ENCODE results near the gene NRARP. TPM values are rescaled to one million over a fixed set of nuclear protein-coding genes. Genes with fewer than 3 reads are reported as not detected.

NRARP gene
- total and polyA plus RNA-seq, 2 experiments from 2014 or later = 4.0 to 55.1 TPM

GRCh38 chr9:137321726-137322361 is 19.8 kb upstream of the NRARP start:
- Mint-ChIP-seq H3K4me3 (no peak overlapping the region; the same call in 2 of the 3 replicates), H3K27ac (no peak overlapping the region), H3K4me1 (no peaks in the 10 kb centered on the region; the same call in 1 of the 3 replicates), H3K36me3 (ENCODE audit: low read depth) (no peaks in the 10 kb centered on the region), H3K27me3 (ENCODE audit: insufficient read depth, low read depth, poor library complexity) (peaks cover 5% of the 10 kb centered on the region), H3K9me3 (peaks cover 3% of the 10 kb centered on the region; the same call in 2 of the 3 replicates)
- no peak for DNase-seq (ENCODE audit: low spot score)
- no peaks in the 10 kb centered on the region for H3K27me3 ChIP-seq (ENCODE audit: insufficient read depth)
- no peaks in the 10 kb centered on the region for H3K36me3 ChIP-seq (ENCODE audit: insufficient read depth)
- TF ChIP-seq, protein P1, sequence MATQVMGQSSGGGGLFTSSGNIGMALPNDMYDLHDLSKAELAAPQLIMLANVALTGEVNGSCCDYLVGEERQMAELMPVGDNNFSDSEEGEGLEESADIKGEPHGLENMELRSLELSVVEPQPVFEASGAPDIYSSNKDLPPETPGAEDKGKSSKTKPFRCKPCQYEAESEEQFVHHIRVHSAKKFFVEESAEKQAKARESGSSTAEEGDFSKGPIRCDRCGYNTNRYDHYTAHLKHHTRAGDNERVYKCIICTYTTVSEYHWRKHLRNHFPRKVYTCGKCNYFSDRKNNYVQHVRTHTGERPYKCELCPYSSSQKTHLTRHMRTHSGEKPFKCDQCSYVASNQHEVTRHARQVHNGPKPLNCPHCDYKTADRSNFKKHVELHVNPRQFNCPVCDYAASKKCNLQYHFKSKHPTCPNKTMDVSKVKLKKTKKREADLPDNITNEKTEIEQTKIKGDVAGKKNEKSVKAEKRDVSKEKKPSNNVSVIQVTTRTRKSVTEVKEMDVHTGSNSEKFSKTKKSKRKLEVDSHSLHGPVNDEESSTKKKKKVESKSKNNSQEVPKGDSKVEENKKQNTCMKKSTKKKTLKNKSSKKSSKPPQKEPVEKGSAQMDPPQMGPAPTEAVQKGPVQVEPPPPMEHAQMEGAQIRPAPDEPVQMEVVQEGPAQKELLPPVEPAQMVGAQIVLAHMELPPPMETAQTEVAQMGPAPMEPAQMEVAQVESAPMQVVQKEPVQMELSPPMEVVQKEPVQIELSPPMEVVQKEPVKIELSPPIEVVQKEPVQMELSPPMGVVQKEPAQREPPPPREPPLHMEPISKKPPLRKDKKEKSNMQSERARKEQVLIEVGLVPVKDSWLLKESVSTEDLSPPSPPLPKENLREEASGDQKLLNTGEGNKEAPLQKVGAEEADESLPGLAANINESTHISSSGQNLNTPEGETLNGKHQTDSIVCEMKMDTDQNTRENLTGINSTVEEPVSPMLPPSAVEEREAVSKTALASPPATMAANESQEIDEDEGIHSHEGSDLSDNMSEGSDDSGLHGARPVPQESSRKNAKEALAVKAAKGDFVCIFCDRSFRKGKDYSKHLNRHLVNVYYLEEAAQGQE (IDR thresholded peaks at IDR 0.05; ENCODE audit: unreplicated experiment) = no peak
- TF ChIP-seq CREB1 (CRISPR knock-in tag; IDR thresholded peaks at IDR 0.05; ENCODE audit: low read depth) (no peak), EZH2phosphoT487 (IDR thresholded peaks at IDR 0.05; ENCODE audit: unreplicated experiment) (no peak), NANOG (IDR thresholded peaks at IDR 0.05; ENCODE audit: borderline replicate concordance) (no peak), STAT1 (IDR thresholded peaks at IDR 0.05; ENCODE audit: unreplicated experiment) (no peak), POLR2AphosphoS5 (IDR thresholded peaks at IDR 0.05; ENCODE audit: low read depth) (no peak), CTCF (conservative IDR thresholded peaks at IDR 0.05; ENCODE audit: low read depth in 2 of 2) (no peak)
- no peak overlapping the region for H2AFZ ChIP-seq
- H3K4me2 ChIP-seq = no peak overlapping the region
- no peaks in the 10 kb centered on the region for H3K9me2 ChIP-seq (ENCODE audit: insufficient read depth)
- H3K4me3 ChIP-seq = no peak overlapping the region
- ATAC-seq = no peak
- no peaks in the 10 kb centered on the region for H3F3A ChIP-seq (replicated peaks; ENCODE audit: low read depth)
- peaks cover 9% of the 10 kb centered on the region; the same call in 1 of the 2 replicates for H3K4me1 ChIP-seq (ENCODE audit: insufficient read depth)
- no peaks in the 10 kb centered on the region for H3K79me2 ChIP-seq (replicated peaks; ENCODE audit: insufficient read depth)
- no peaks in the 10 kb centered on the region for H4K20me1 ChIP-seq (replicated peaks; ENCODE audit: insufficient read depth)
- H3K27ac ChIP-seq (ENCODE audit: low read depth) = no peak overlapping the region

DNA sequence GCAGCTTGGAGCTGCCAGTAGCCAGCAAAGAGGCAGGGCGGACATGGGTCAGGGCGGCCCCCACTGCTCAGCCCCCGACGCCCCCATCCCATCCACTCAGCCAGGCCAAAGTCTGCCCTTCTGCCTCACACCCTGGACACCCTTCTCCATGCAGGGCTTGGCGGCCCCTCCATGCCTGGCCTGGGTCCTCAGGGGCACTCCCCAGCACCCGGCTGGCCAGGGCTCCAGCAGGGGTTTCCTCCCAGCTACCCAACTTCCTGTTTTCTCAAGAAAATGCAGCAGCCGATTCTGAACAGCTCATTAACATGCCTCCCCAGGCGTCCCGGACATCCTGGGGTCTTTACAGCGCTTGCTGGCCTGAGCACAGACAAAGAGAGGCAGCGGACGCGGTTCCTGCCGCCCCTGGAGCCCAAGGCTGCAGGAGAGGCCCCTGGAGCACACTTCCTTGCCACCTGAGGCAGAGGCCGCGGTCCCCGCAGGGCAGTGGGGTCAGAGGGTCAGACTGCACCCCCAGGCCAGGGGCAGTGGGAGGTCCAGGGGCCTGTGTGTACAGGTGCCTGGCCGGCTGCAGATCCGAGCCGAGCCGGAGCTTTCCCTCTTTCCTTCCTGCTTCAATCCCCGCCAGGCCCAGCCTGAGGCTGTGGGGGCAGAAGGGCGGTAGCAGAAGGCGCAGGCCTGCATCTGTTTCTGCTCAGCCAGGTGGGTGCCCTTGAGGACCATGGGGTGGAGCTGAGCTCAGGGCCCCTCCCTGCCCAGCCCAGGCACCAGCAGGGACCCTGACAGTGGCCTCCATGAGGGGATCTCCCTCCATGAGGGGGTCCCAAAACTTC is 18.7 kb upstream of the NRARP start:
- H2AFZ ChIP-seq = 0 out of 2 replicates have a peak overlapping the region, but pooled peaks have one; percentile 43
- ATAC-seq (peak; percentile 29), DNase-seq (ENCODE audit: low spot score) (peak; percentile 65)
- H3K27me3 ChIP-seq (ENCODE audit: insufficient read depth) = no peaks in the 10 kb centered on the region
- Mint-ChIP-seq H3K4me1 (no peaks in the 10 kb centered on the region; the same call in 1 of the 3 replicates), H3K36me3 (ENCODE audit: low read depth) (no peaks in the 10 kb centered on the region), H3K27ac (no peak overlapping the region), H3K4me3 (no peak overlapping the region), H3K9me3 (peaks cover 3% of the 10 kb centered on the region; the same call in 1 of the 3 replicates), H3K27me3 (ENCODE audit: insufficient read depth, low read depth, poor library complexity) (peaks cover 5% of the 10 kb centered on the region)
- H3K4me3 ChIP-seq = no peak overlapping the region
- H3K36me3 ChIP-seq (ENCODE audit: insufficient read depth) = no peaks in the 10 kb centered on the region
- H3K9me2 ChIP-seq (ENCODE audit: insufficient read depth) = no peaks in the 10 kb centered on the region
- no peaks in the 10 kb centered on the region for H3K79me2 ChIP-seq (replicated peaks; ENCODE audit: insufficient read depth)
- H4K20me1 ChIP-seq (replicated peaks; ENCODE audit: insufficient read depth) = no peaks in the 10 kb centered on the region
- peaks cover 13% of the 10 kb centered on the region; the same call in 1 of the 2 replicates for H3K4me1 ChIP-seq (ENCODE audit: insufficient read depth)
- H3F3A ChIP-seq (replicated peaks; ENCODE audit: low read depth) = no peaks in the 10 kb centered on the region
- peak overlapping the region; percentile 60; the same call in 1 of the 2 replicates for H3K4me2 ChIP-seq
- no peak overlapping the region for H3K27ac ChIP-seq (ENCODE audit: low read depth)
- TF ChIP-seq, protein P2, sequence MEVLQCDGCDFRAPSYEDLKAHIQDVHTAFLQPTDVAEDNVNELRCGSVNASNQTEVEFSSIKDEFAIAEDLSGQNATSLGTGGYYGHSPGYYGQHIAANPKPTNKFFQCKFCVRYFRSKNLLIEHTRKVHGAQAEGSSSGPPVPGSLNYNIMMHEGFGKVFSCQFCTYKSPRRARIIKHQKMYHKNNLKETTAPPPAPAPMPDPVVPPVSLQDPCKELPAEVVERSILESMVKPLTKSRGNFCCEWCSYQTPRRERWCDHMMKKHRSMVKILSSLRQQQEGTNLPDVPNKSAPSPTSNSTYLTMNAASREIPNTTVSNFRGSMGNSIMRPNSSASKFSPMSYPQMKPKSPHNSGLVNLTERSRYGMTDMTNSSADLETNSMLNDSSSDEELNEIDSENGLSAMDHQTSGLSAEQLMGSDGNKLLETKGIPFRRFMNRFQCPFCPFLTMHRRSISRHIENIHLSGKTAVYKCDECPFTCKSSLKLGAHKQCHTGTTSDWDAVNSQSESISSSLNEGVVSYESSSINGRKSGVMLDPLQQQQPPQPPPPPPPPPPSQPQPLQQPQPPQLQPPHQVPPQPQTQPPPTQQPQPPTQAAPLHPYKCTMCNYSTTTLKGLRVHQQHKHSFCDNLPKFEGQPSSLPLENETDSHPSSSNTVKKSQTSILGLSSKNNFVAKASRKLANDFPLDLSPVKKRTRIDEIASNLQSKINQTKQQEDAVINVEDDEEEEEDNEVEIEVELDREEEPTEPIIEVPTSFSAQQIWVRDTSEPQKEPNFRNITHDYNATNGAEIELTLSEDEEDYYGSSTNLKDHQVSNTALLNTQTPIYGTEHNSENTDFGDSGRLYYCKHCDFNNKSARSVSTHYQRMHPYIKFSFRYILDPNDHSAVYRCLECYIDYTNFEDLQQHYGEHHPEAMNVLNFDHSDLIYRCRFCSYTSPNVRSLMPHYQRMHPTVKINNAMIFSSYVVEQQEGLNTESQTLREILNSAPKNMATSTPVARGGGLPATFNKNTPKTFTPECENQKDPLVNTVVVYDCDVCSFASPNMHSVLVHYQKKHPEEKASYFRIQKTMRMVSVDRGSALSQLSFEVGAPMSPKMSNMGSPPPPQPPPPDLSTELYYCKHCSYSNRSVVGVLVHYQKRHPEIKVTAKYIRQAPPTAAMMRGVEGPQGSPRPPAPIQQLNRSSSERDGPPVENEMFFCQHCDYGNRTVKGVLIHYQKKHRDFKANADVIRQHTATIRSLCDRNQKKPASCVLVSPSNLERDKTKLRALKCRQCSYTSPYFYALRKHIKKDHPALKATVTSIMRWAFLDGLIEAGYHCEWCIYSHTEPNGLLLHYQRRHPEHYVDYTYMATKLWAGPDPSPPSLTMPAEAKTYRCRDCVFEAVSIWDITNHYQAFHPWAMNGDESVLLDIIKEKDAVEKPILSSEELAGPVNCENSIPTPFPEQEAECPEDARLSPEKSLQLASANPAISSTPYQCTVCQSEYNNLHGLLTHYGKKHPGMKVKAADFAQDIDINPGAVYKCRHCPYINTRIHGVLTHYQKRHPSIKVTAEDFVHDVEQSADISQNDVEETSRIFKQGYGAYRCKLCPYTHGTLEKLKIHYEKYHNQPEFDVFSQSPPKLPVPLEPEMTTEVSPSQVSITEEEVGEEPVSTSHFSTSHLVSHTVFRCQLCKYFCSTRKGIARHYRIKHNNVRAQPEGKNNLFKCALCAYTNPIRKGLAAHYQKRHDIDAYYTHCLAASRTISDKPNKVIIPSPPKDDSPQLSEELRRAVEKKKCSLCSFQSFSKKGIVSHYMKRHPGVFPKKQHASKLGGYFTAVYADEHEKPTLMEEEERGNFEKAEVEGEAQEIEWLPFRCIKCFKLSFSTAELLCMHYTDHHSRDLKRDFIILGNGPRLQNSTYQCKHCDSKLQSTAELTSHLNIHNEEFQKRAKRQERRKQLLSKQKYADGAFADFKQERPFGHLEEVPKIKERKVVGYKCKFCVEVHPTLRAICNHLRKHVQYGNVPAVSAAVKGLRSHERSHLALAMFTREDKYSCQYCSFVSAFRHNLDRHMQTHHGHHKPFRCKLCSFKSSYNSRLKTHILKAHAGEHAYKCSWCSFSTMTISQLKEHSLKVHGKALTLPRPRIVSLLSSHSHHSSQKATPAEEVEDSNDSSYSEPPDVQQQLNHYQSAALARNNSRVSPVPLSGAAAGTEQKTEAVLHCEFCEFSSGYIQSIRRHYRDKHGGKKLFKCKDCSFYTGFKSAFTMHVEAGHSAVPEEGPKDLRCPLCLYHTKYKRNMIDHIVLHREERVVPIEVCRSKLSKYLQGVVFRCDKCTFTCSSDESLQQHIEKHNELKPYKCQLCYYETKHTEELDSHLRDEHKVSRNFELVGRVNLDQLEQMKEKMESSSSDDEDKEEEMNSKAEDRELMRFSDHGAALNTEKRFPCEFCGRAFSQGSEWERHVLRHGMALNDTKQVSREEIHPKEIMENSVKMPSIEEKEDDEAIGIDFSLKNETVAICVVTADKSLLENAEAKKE (CRISPR knock-in tag; IDR thresholded peaks at IDR 0.05) = no peak
